CD14-positive monocyte (primary cell): ENCODE results near the gene CAVIN3. TPM values are rescaled to one million over a fixed set of nuclear protein-coding genes. Genes with fewer than 3 reads are reported as not detected.
A peak's percentile ranks its signal among the peaks of the same experiment; 100 is the strongest.

Experiments used
- DNase-seq, 3 donors: peaks; one replicate each; pipeline ENCODE4 v3.0.0-alpha.2; 2011 to 2022
- H2AFZ ChIP-seq: 2 replicates; pipeline ENCODE4 v1.6.0; 2012; ENCODE audit warnings: mild to moderate bottlenecking, low read depth, low read length, inconsistent platforms; ENCODE audit not compliant: insufficient read depth, poor library complexity, severe bottlenecking
- H3K27ac ChIP-seq, 2 donors: 1 replicate in 1 of 2; 2 replicates in 1 of 2; pipeline ENCODE4 v1.5.1; 2012 to 2013; ENCODE audit warnings: low read length in 2 of 2, control low read depth in 1 of 2, inconsistent platforms in 1 of 2, low read depth in 1 of 2, mild to moderate bottlenecking in 1 of 2
- H3K27me3 ChIP-seq, 2 donors: one replicate each; pipeline versions ENCODE4 v1.6.0 to v1.6.1; 2011 to 2013; ENCODE audit warnings: low read length in 2 of 2; ENCODE audit not compliant: control insufficient read depth in 2 of 2, insufficient read depth in 2 of 2
- H3K36me3 ChIP-seq, 2 donors: replicated peaks in 1 of 2; 1 replicate in 1 of 2; 2 replicates in 1 of 2; pipeline versions ENCODE4 v1.5.1 to v1.6.1; 2012 to 2013; ENCODE audit warnings: low read length in 2 of 2, control low read depth in 1 of 2, inconsistent platforms in 1 of 2, mild to moderate bottlenecking in 1 of 2; ENCODE audit not compliant: insufficient read depth in 2 of 2, control insufficient read depth in 1 of 2
- H3K4me1 ChIP-seq, 2 donors: 1 replicate in 1 of 2; 2 replicates in 1 of 2; pipeline versions ENCODE4 v1.5.1 to v1.6.1; 2012 to 2013; ENCODE audit warnings: low read length in 2 of 2, control low read depth in 1 of 2, inconsistent platforms in 1 of 2, mild to moderate bottlenecking in 1 of 2, moderate library complexity in 1 of 2; ENCODE audit not compliant: insufficient read depth in 2 of 2, control insufficient read depth in 1 of 2
- H3K4me2 ChIP-seq: replicated peaks from 2 replicates; pipeline ENCODE3; 2012; ENCODE audit warnings: low read length, moderate library complexity, mild to moderate bottlenecking; ENCODE audit not compliant: poor library complexity, severe bottlenecking; ENCODE audit errors: extremely low read depth
- H3K4me3 ChIP-seq, 3 experiments: fragments of 200-600 bp in 1 of 3; sonication (generic) in 1 of 3; replicated peaks in 1 of 3; 1 replicate in 2 of 3; 2 replicates in 1 of 3; pipeline ENCODE4 v1.5.1; 2011 to 2013; ENCODE audit warnings: low read length in 3 of 3, mild to moderate bottlenecking in 3 of 3, control low read depth in 2 of 3, low read depth in 2 of 3, inconsistent platforms in 1 of 3, moderate library complexity in 1 of 3
- H3K79me2 ChIP-seq: 2 replicates; pipeline ENCODE4 v1.6.0; 2012; ENCODE audit warnings: mild to moderate bottlenecking, control low read depth, inconsistent platforms, low read length, moderate library complexity; ENCODE audit not compliant: insufficient read depth
- H3K9ac ChIP-seq: 2 replicates; pipeline ENCODE4 v1.6.0; 2017; ENCODE audit warnings: low read length, mild to moderate bottlenecking; ENCODE audit not compliant: insufficient read depth, poor library complexity, severe bottlenecking
- H3K9me3 ChIP-seq, 2 donors: replicated peaks in 1 of 2; 1 replicate in 1 of 2; 2 replicates in 1 of 2; pipeline versions ENCODE4 v1.5.1 to v1.6.1; 2012 to 2013; ENCODE audit warnings: low read length in 2 of 2, control low read depth in 1 of 2; ENCODE audit not compliant: control insufficient read depth in 1 of 2, insufficient read depth in 1 of 2
- H4K20me1 ChIP-seq: 2 replicates; pipeline ENCODE4 v1.6.0; 2012; ENCODE audit warnings: mild to moderate bottlenecking, low read length, control low read depth, moderate library complexity; ENCODE audit not compliant: insufficient read depth
- H3K27ac Mint-ChIP-seq, 7 donors: one replicate each; pipeline ENCODE4 v1.8.0; 2020; ENCODE audit warnings: mild to moderate bottlenecking in 7 of 7, mixed read lengths in 7 of 7, moderate library complexity in 6 of 7, inconsistent platforms in 2 of 7
- H3K27me3 Mint-ChIP-seq, 3 donors: one replicate each; pipeline ENCODE4 v1.8.0; 2021 to 2022; ENCODE audit warnings: low read depth in 3 of 3, mild to moderate bottlenecking in 3 of 3, mixed read lengths in 3 of 3, moderate library complexity in 3 of 3, inconsistent platforms in 1 of 3
- H3K36me3 Mint-ChIP-seq, 2 donors: one replicate each; pipeline ENCODE4 v1.8.0; 2020; ENCODE audit warnings: mixed read lengths in 2 of 2, inconsistent platforms in 1 of 2, mild to moderate bottlenecking in 1 of 2
- H3K4me1 Mint-ChIP-seq: one replicate; pipeline ENCODE4 v1.8.0; 2020; ENCODE audit warnings: mild to moderate bottlenecking, mixed read lengths
- H3K4me3 Mint-ChIP-seq, 2 donors: one replicate each; pipeline ENCODE4 v1.8.0; 2020; ENCODE audit warnings: mild to moderate bottlenecking in 2 of 2, mixed read lengths in 2 of 2, moderate library complexity in 1 of 2
- H3K9me3 Mint-ChIP-seq, 7 donors: one replicate each; pipeline ENCODE4 v1.8.0; 2020 to 2022; ENCODE audit warnings: mixed read lengths in 7 of 7, mild to moderate bottlenecking in 6 of 7, moderate library complexity in 6 of 7, inconsistent platforms in 2 of 7
- WGBS: methylation state at CpG from one replicate; pipeline ENCODE4 v1.1.5; 2013; ENCODE audit warnings: missing lambda C conversion rate; ENCODE audit not compliant: insufficient coverage; 5-methylcytosine and 5-hydroxymethylcytosine counted together
- intact Hi-C, 2 donors: fragments of 100-400 bp; cut with micrococcal nuclease; formaldehyde crosslinking; loops; one replicate each; pipeline versions ENCODE4 v1.15.0 to v1.15.1; 2023
- polyA plus RNA-seq, 3 donors: library from polyadenylated mRNA; depleted of rRNA in 1 of 3; unstranded in 2 of 3; stranded (reverse) in 1 of 3; fragments of 300-500 nt in 2 of 3; fragments of >200 nt in 1 of 3; fragmentation: Illumina TruSeq in 2 of 3; gene quantifications; 1 replicate in 2 of 3; 2 replicates in 1 of 3; pipeline ENCODE4 v1.2.3, GENCODE V29; 2012 to 2021
- TF ChIP-seq, protein P1 (sequence below): fragments of 200-600 bp; IDR thresholded peaks from one replicate; pipeline ENCODE4 v1.8.0; 2022; ENCODE audit warnings: antibody characterized with exemption, mild to moderate bottlenecking

The CAVIN3 gene
- polyA plus RNA-seq, 3 donors = 3.1 to 13.6 (median 11.2) TPM

GRCh38 chr11:6353367-6353987 is 33.2 kb upstream of the CAVIN3 start:
- Mint-ChIP-seq H3K36me3 (no peaks in the 10 kb centered on the region), H3K27ac (peak overlapping the region in 1 of 7 donors; percentile 81), H3K27me3 (peaks cover 2 to 9% (median 6%) of the 10 kb centered on the region in 3 donors), H3K4me1 (no peaks in the 10 kb centered on the region), H3K9me3 (no peaks in the 10 kb centered on the region), H3K4me3 (no peak overlapping the region)
- Histone ChIP-seq H3K36me3 (no peaks in the 10 kb centered on the region), H4K20me1 (no peaks in the 10 kb centered on the region), H3K4me3 (no peak overlapping the region), H3K9me3 (no peaks in the 10 kb centered on the region), H2AFZ (no peak overlapping the region), H3K27ac (no peak overlapping the region), H3K4me1 (no peaks in the 10 kb centered on the region), H3K27me3 (no peaks in the 10 kb centered on the region), H3K4me2 (no peak overlapping the region), H3K9ac (no peak overlapping the region), H3K79me2 (no peaks in the 10 kb centered on the region)
- intact Hi-C loops = no loop called here
- WGBS = 0% methylated on average over 2 of the region's 5 CpGs
- TF ChIP-seq, protein P1, sequence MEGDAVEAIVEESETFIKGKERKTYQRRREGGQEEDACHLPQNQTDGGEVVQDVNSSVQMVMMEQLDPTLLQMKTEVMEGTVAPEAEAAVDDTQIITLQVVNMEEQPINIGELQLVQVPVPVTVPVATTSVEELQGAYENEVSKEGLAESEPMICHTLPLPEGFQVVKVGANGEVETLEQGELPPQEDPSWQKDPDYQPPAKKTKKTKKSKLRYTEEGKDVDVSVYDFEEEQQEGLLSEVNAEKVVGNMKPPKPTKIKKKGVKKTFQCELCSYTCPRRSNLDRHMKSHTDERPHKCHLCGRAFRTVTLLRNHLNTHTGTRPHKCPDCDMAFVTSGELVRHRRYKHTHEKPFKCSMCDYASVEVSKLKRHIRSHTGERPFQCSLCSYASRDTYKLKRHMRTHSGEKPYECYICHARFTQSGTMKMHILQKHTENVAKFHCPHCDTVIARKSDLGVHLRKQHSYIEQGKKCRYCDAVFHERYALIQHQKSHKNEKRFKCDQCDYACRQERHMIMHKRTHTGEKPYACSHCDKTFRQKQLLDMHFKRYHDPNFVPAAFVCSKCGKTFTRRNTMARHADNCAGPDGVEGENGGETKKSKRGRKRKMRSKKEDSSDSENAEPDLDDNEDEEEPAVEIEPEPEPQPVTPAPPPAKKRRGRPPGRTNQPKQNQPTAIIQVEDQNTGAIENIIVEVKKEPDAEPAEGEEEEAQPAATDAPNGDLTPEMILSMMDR = peak; percentile 98
- DNase-seq = peak; percentile 35 to 56 (median 50)

- Histone ChIP-seq H3K79me2 (no peaks in the 10 kb centered on the region), H3K9ac (no peak overlapping the region), H3K4me3 (no peak overlapping the region), H3K27ac (no peak overlapping the region), H3K4me2 (no peak overlapping the region), H2AFZ (no peak overlapping the region), H3K36me3 (no peaks in the 10 kb centered on the region), H4K20me1 (no peaks in the 10 kb centered on the region), H3K9me3 (no peaks in the 10 kb centered on the region), H3K27me3 (no peaks in the 10 kb centered on the region), H3K4me1 (no peaks in the 10 kb centered on the region)
- Mint-ChIP-seq H3K36me3 (no peaks in the 10 kb centered on the region), H3K4me1 (no peaks in the 10 kb centered on the region), H3K27ac (peak overlapping the region in 1 of 7 donors; percentile 26), H3K4me3 (no peak overlapping the region), H3K9me3 (no peaks in the 10 kb centered on the region), H3K27me3 (peaks cover 2 to 9% (median 6%) of the 10 kb centered on the region in 3 donors)
- intact Hi-C loops = no loop called here
- WGBS = 90% methylated on average over 3 of the region's 5 CpGs
- TF ChIP-seq, protein P1 = no peak
- no peak for DNase-seq
Observed at GRCh38 chr11:6351782-6352382, 31.6 kb upstream of the CAVIN3 start.
